Body of pancreas (tissue), 4 donors: ENCODE results near the gene HIP1R. TPM values are rescaled to one million over a fixed set of nuclear protein-coding genes. Genes with fewer than 3 reads are reported as not detected.
A peak's percentile ranks its signal among the peaks of the same experiment; 100 is the strongest.
"Not testable (repeated sequence)": the region's sequence is repeated elsewhere in the genome, so short reads cannot be mapped to it uniquely, and the experiment has no call there.

ENCODE experiments used
- ATAC-seq: fragments of 150-250 bp; one replicate; pipeline ENCODE4 v1.9.1; 2016
- DNase-seq, 4 donors: peaks; one replicate each; pipeline ENCODE4 v3.0.0-alpha.2; 2019
- H3K27ac ChIP-seq, 4 donors: fragments of 200-600 bp; sonication (generic); 1 replicate in 3 of 4; 2 replicates in 1 of 4; pipeline versions ENCODE4 v1.5.1 to v1.6.1; 2016 to 2019; ENCODE audit warnings: mild to moderate bottlenecking in 1 of 4, mixed read lengths in 1 of 4, moderate library complexity in 1 of 4
- H3K27me3 ChIP-seq, 2 donors: fragments of 200-600 bp; sonication (generic); one replicate each; pipeline ENCODE4 v1.6.0; 2016; ENCODE audit warnings: mild to moderate bottlenecking in 1 of 2
- H3K36me3 ChIP-seq, 2 donors: fragments of 200-600 bp; sonication (generic); replicated peaks in 1 of 2; 2 replicates each; pipeline ENCODE4 v1.5.1; 2016; ENCODE audit warnings: low read depth in 2 of 2; ENCODE audit not compliant: insufficient read depth in 1 of 2
- H3K4me1 ChIP-seq: fragments of 200-600 bp; sonication (generic); one replicate; pipeline ENCODE4 v1.6.0; 2016
- H3K4me3 ChIP-seq, 2 donors: fragments of 200-600 bp; sonication (generic); 1 replicate in 1 of 2; 2 replicates in 1 of 2; pipeline ENCODE4 v1.5.1; 2016 to 2019
- H3K9me3 ChIP-seq, 3 donors: fragments of 200-600 bp; sonication (generic); 1 replicate in 2 of 3; 2 replicates in 1 of 3; pipeline ENCODE4 v1.5.1; 2016
- POLR2A ChIP-seq, 3 donors: fragments of 450-650 bp; IDR thresholded peaks; one replicate each; pipeline ENCODE4 v1.6.1; 2016; ENCODE audit warnings: antibody characterized with exemption in 3 of 3, mild to moderate bottlenecking in 2 of 3
- WGBS, 2 donors: methylation state at CpG; one replicate each; pipeline ENCODE4 v1.1.5; 2017; 5-methylcytosine and 5-hydroxymethylcytosine counted together
- intact Hi-C: fragments of 100-400 bp; cut with DNase I; formaldehyde crosslinking; loops from one replicate; pipeline ENCODE4 v1.15.1; 2023
- total RNA-seq, 2 donors: library from RNA; depleted of rRNA; stranded (reverse); fragments of >200 nt; gene quantifications; one replicate each; pipeline ENCODE4 v1.1.0, GENCODE V29; 2016
- TF ChIP-seq, protein P1 (sequence below), 7 experiments: fragments of 450-650 bp in 4 of 7; fragments of 200-600 bp in 3 of 7; sonication (generic) in 3 of 7; IDR thresholded peaks; one replicate each; pipeline ENCODE4 v1.5.1; 2016 to 2019; ENCODE audit warnings: antibody characterized with exemption in 7 of 7

The HIP1R gene
- total RNA-seq, 2 donors from 2014 or later: 111 to 183 TPM

DNA sequence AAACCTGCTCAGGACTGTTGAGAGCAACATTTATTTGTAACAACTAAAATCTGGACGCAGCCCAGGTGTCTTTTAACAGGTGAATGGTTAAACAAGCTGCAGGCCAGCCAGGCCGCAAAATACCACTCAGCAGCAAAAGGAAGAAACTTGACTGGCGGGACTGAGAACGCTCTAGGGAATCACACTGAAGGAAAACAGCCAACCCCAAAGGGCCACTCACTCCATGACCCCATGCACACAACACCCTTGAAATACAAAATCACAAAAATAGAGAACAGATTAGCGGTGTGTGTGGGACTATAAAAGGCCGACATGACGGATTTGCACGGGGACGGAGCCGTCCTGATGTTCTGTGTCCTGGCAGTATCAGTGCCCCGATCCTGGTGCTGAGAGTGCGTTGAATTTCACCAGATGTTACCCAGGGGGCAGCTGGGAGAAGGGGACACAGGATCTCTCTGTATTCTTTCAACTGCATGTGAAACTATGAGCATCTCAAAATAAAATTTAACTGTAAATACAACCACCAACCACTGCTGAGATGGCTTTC lies 37.6 kb downstream of the HIP1R start:
- H3K4me3 ChIP-seq: no peak overlapping the region
- ATAC-seq (no peak), DNase-seq (peak in 3 of 4 donors; percentile 35 to 57 (median 54))
- peaks cover 94% of the 10 kb centered on the region for H3K4me1 ChIP-seq
- 25 to 42% methylated on average over 12 of the region's 12 CpGs for WGBS, 2 donors
- no peaks in the 10 kb centered on the region for H3K9me3 ChIP-seq
- H3K36me3 ChIP-seq: no peaks in the 10 kb centered on the region
- intact Hi-C loops: no loop called here
- H3K27me3 ChIP-seq: no peaks in the 10 kb centered on the region
- no peak for TF ChIP-seq POLR2A (IDR thresholded peaks at IDR 0.05)
- TF ChIP-seq, protein P1, sequence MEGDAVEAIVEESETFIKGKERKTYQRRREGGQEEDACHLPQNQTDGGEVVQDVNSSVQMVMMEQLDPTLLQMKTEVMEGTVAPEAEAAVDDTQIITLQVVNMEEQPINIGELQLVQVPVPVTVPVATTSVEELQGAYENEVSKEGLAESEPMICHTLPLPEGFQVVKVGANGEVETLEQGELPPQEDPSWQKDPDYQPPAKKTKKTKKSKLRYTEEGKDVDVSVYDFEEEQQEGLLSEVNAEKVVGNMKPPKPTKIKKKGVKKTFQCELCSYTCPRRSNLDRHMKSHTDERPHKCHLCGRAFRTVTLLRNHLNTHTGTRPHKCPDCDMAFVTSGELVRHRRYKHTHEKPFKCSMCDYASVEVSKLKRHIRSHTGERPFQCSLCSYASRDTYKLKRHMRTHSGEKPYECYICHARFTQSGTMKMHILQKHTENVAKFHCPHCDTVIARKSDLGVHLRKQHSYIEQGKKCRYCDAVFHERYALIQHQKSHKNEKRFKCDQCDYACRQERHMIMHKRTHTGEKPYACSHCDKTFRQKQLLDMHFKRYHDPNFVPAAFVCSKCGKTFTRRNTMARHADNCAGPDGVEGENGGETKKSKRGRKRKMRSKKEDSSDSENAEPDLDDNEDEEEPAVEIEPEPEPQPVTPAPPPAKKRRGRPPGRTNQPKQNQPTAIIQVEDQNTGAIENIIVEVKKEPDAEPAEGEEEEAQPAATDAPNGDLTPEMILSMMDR (IDR thresholded peaks at IDR 0.05): no peak
- H3K27ac ChIP-seq: peak overlapping the region in 3 of 4 donors; percentile 67 to 89 (median 87)

DNA sequence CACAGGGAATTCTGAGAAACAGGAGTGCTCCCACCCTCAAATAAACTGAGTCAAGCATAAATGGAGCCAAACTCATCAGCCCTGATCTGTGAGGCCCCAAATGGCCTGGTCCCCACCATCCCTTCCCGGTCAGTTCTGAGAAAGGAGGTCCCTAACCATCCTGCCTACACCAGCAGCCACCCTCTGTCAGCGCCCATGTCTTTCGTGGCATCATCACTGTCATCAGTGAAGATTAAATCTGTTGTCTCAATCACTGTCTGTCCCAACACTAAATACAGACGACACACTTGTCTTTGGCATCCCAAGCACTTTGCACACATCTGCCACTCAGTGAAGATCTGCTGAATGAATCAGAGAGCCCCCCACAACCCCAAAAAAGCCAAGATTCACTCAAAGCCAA lies 38.3 kb downstream of the HIP1R start:
- Histone ChIP-seq H3K4me3 (no peak overlapping the region), H3K4me1 (peaks cover 94% of the 10 kb centered on the region), H3K27ac (peak overlapping the region in 3 of 4 donors; percentile 67 to 89 (median 87)), H3K27me3 (no peaks in the 10 kb centered on the region), H3K9me3 (no peaks in the 10 kb centered on the region), H3K36me3 (no peaks in the 10 kb centered on the region)
- 79 to 83% methylated on average over 3 to 4 of the region's 4 CpGs for WGBS, 2 donors
- no peak for DNase-seq
- intact Hi-C loops: no loop called here
- ATAC-seq: no peak
- TF ChIP-seq POLR2A (IDR thresholded peaks at IDR 0.05): no peak
- TF ChIP-seq, protein P1 (IDR thresholded peaks at IDR 0.05): no peak

DNA sequence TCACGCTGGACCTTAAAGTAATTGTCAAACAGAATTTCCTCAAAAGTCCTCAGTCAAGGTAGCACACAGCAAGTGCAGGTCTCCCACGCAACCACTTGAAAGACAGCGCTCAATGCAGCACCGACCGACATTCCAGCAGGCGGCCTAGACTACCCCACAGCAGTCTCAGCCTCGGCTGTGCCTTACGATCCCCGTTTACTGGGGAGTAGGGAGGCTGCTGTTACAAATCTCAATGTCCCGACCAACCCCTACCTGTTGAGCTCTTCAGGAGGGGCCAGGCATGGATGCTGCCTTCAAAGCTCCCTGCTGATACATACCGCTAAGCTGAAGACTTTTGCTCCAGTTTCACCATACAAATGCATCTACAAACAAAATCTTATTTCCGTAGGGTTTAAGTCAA lies 38.8 kb downstream of the HIP1R start:
- ATAC-seq (no peak), DNase-seq (no peak)
- no peaks in the 10 kb centered on the region for H3K9me3 ChIP-seq
- H3K27ac ChIP-seq: peak overlapping the region in 3 of 4 donors; percentile 67 to 89 (median 87)
- intact Hi-C loops: no loop called here
- TF ChIP-seq, protein P1 (IDR thresholded peaks at IDR 0.05): no peak
- TF ChIP-seq POLR2A (IDR thresholded peaks at IDR 0.05): no peak
- H3K4me3 ChIP-seq: no peak overlapping the region
- WGBS, 2 donors: 80 to 100% methylated on average over 3 to 12 of the region's 12 CpGs
- no peaks in the 10 kb centered on the region for H3K36me3 ChIP-seq
- H3K4me1 ChIP-seq: peaks cover 94% of the 10 kb centered on the region
- no peaks in the 10 kb centered on the region for H3K27me3 ChIP-seq

DNA sequence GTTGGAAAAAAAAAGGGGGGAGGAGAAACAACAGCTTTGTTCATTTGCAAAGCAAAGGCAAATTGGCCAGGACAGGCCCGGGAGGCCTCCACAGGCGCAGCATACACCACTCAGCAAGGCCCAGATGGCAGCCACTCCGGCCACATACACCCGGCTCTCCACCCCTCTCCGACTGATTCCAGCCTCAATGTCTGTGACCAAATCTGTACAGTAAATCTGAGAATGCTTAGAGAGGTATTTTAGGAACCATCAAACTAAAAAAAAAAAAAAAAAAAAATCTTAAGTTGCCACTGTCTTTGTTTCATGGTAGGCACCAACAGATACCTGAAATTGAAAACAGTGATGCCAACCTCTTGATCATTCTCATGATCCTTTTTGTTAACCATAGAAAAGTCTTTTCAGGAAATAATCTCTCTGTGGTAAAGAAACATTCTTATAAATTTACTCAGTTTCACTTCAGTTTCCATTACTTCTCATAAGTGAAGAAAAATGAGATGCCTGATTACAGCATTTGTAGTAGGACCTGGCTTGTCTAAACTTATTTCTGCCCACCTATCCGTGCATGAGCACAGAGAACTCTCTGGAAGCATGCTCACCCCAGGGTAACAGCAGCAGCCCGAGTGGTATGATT lies 40.4 kb downstream of the HIP1R start:
- Histone ChIP-seq H3K4me3 (no peak overlapping the region), H3K36me3 (no peaks in the 10 kb centered on the region), H3K27ac (no peak overlapping the region), H3K27me3 (no peaks in the 10 kb centered on the region), H3K9me3 (no peaks in the 10 kb centered on the region), H3K4me1 (peaks cover 95% of the 10 kb centered on the region)
- ATAC-seq: no peak
- intact Hi-C loops: no loop called here
- DNase-seq: no peak
- 78 to 81% methylated on average over 7 of the region's 7 CpGs for WGBS, 2 donors
- TF ChIP-seq POLR2A (IDR thresholded peaks at IDR 0.05): no peak

DNA sequence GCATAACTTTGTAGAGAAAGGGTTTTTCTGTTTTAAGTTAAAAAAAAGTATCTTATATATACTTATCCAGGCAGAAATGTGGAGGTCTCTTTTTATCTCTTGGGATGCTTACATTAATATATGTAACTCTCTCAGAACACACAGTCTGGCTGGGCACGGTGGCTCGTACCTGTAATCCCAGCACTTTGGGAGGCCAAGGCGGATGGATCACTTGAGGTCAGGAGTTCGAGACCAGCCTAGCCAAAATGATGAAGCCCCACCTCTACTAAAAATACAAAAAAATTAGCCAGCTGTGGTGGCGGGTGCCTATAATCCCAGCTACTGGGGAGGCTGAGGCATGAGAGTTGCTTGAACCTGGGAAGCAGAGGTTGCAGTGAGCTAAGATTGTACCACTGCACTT lies 41.0 kb downstream of the HIP1R start:
- 85 to 91% methylated on average over 5 of the region's 5 CpGs for WGBS, 2 donors
- H3K36me3 ChIP-seq, DNase-seq, H3K9me3 ChIP-seq, H3K27ac ChIP-seq, H3K4me3 ChIP-seq, H3K27me3 ChIP-seq, intact Hi-C loops, ATAC-seq: not testable (repeated sequence)
- peaks cover 95% of the 10 kb centered on the region for H3K4me1 ChIP-seq

DNA sequence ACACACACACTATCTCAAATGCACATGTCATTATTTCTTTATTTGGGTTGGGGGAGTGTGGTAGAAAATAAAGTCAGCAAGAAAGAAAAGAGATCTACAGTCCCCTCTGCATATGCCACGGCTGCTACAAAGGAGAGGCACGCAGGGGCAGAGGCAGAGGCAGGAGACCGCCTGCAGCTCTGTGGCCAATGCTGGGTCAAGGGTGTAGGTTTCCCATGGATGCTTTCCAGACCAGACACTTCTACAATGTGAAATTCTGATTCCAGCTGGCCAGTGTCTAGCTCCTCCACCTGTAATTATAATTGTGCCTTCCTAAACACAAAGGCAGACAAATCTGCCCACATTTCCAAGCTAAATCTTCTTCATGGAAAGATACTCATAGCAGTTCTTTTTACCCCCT lies 41.5 kb downstream of the HIP1R start:
- no peak overlapping the region for H3K27ac ChIP-seq

More for the DNA sequence above, 41.5 kb downstream of the HIP1R start:
- 74 to 86% methylated on average over 3 of the region's 3 CpGs for WGBS, 2 donors
- H3K36me3 ChIP-seq: no peaks in the 10 kb centered on the region
- H3K4me3 ChIP-seq: no peak overlapping the region
- TF ChIP-seq POLR2A (IDR thresholded peaks at IDR 0.05): no peak
- TF ChIP-seq, protein P1 (IDR thresholded peaks at IDR 0.05): no peak
- ATAC-seq (no peak), DNase-seq (no peak)
- intact Hi-C loops: no loop called here
- H3K9me3 ChIP-seq: no peaks in the 10 kb centered on the region
- H3K27me3 ChIP-seq: no peaks in the 10 kb centered on the region
- H3K4me1 ChIP-seq: peaks cover 93% of the 10 kb centered on the region
